CD4-positive, alpha-beta T cell (primary cell): ENCODE results near the gene SACM1L. TPM values are rescaled to one million over a fixed set of nuclear protein-coding genes. Genes with fewer than 3 reads are reported as not detected.

Experiments used
- ATAC-seq: fragments of 200-7000 bp; cut with Tn5 transposase; one replicate; pipeline ENCODE4 v1.10.0; 2022; ENCODE audit warnings: mild to moderate bottlenecking; ENCODE audit not compliant: poor library complexity
- CTCF ChIA-PET: fragments of 350-600 bp; sonication (Branson Sonifier 250); formaldehyde crosslinking; loops from one replicate; lab custom pipeline; 2021; ENCODE audit warnings: antibody characterized with exemption, inconsistent platforms; lab: Charles Lee
- POLR2A ChIA-PET: fragments of 350-600 bp; sonication (Branson Sonifier 250); formaldehyde crosslinking; loops from one replicate; lab custom pipeline; 2021; ENCODE audit warnings: antibody characterized with exemption, inconsistent platforms; lab: Charles Lee
- DNase-seq, 14 experiments: peaks; one replicate each; pipeline ENCODE4 v3.0.0-alpha.2; 2013 to 2020; ENCODE audit warnings: mixed read lengths in 2 of 14
- H3K27ac ChIP-seq, 2 donors: one replicate each; pipeline versions ENCODE4 v1.5.1 to v1.7.0; 2013; ENCODE audit warnings: low read length in 2 of 2, low read depth in 1 of 2, mild to moderate bottlenecking in 1 of 2
- H3K27me3 ChIP-seq, 2 experiments: 1 replicate in 1 of 2; 2 replicates in 1 of 2; pipeline versions ENCODE4 v1.6.1 to v1.7.0; 2013; ENCODE audit warnings: low read length in 2 of 2, control low read depth in 1 of 2, mild to moderate bottlenecking in 1 of 2, moderate library complexity in 1 of 2; ENCODE audit not compliant: insufficient read depth in 2 of 2, control insufficient read depth in 1 of 2
- H3K36me3 ChIP-seq: one replicate; pipeline ENCODE4 v1.6.1; 2013; ENCODE audit warnings: low read length, control low read depth; ENCODE audit not compliant: insufficient read depth
- H3K4me1 ChIP-seq: one replicate; pipeline ENCODE4 v1.6.1; 2013; ENCODE audit warnings: low read length, control low read depth; ENCODE audit not compliant: insufficient read depth
- H3K4me3 ChIP-seq: one replicate; pipeline ENCODE4 v1.5.1; 2013; ENCODE audit warnings: mild to moderate bottlenecking, low read length, moderate library complexity
- H3K9me3 ChIP-seq, 2 experiments: 1 replicate in 1 of 2; 2 replicates in 1 of 2; pipeline versions ENCODE4 v1.6.1 to v1.7.0; 2013; ENCODE audit warnings: low read length in 2 of 2, mild to moderate bottlenecking in 2 of 2, control low read depth in 1 of 2, moderate library complexity in 1 of 2; ENCODE audit not compliant: control insufficient read depth in 1 of 2, insufficient read depth in 1 of 2
- H3K27ac Mint-ChIP-seq: one replicate; pipeline ENCODE4 v1.8.0; 2020; ENCODE audit warnings: mixed read lengths
- H3K27me3 Mint-ChIP-seq: one replicate; pipeline ENCODE4 v1.8.0; 2021; ENCODE audit warnings: mixed read lengths
- H3K36me3 Mint-ChIP-seq: one replicate; pipeline ENCODE4 v1.8.0; 2021; ENCODE audit warnings: low read depth, mixed read lengths
- H3K4me1 Mint-ChIP-seq: one replicate; pipeline ENCODE4 v1.8.0; 2021; ENCODE audit warnings: low read depth, mixed read lengths
- H3K4me3 Mint-ChIP-seq: one replicate; pipeline ENCODE4 v1.8.0; 2020; ENCODE audit warnings: mild to moderate bottlenecking, mixed read lengths
- H3K9me3 Mint-ChIP-seq: one replicate; pipeline ENCODE4 v1.8.0; 2020; ENCODE audit warnings: mixed read lengths
- intact Hi-C, 2 experiments: fragments of 100-400 bp; cut with DNase I in 1 of 2; cut with micrococcal nuclease in 1 of 2; formaldehyde crosslinking; loops; one replicate each; pipeline versions ENCODE4 v1.15.1 to v1.9.0; 2023 to 2025; cut with DNase I, micrococcal nuclease
- total RNA-seq, 174 experiments: library from RNA in 2 of 174; stranded (reverse) in 2 of 174; gene quantifications; one replicate each; pipeline ENCODE4 v1.2.3 and lab custom pipeline; 2021 to 2026
- TF ChIP-seq, protein P1 (sequence below): fragments of 200-600 bp; IDR thresholded peaks from one replicate; pipeline ENCODE4 v1.8.0; 2022; ENCODE audit warnings: antibody characterized with exemption, mild to moderate bottlenecking

The SACM1L gene
- total RNA-seq, 2 experiments from 2014 or later = 41.9 to 44.3 TPM

DNA sequence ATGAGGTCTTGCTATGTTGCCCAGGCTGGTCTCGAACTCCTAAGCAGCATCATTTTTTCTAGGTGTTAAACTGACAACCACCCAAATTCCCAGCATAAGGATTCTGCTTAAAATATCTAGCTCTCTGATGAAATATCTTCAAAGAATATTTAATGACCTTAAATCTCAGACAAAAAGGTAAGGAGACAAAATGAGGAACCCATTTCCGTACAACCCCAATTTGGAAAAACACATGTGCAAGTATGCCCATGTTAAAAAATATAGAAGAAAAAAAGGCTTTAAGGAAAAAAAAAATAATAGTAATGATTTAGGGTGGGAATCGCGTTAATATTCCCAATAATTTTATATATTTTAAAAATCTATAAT is 1.4 kb upstream of the SACM1L start:
- peak overlapping the region; percentile 99 for H3K27ac Mint-ChIP-seq
- H3K27me3 ChIP-seq = no peaks in the 10 kb centered on the region
- H3K4me3 Mint-ChIP-seq = peak overlapping the region; percentile 65
- DNase-seq (no peak), ATAC-seq (no peak)
- H3K4me3 ChIP-seq = peak overlapping the region; percentile 81
- no peaks in the 10 kb centered on the region for H3K9me3 ChIP-seq
- intact Hi-C loops = loop anchor here in 1 of 2 experiments (1.0 kb wide), 1 partner anchor 23 kb away; no protein-coding TSS in a partner anchor
- peaks cover 58% of the 10 kb centered on the region for H3K4me1 Mint-ChIP-seq
- peaks cover 31% of the 10 kb centered on the region for H3K4me1 ChIP-seq
- TF ChIP-seq, protein P1, sequence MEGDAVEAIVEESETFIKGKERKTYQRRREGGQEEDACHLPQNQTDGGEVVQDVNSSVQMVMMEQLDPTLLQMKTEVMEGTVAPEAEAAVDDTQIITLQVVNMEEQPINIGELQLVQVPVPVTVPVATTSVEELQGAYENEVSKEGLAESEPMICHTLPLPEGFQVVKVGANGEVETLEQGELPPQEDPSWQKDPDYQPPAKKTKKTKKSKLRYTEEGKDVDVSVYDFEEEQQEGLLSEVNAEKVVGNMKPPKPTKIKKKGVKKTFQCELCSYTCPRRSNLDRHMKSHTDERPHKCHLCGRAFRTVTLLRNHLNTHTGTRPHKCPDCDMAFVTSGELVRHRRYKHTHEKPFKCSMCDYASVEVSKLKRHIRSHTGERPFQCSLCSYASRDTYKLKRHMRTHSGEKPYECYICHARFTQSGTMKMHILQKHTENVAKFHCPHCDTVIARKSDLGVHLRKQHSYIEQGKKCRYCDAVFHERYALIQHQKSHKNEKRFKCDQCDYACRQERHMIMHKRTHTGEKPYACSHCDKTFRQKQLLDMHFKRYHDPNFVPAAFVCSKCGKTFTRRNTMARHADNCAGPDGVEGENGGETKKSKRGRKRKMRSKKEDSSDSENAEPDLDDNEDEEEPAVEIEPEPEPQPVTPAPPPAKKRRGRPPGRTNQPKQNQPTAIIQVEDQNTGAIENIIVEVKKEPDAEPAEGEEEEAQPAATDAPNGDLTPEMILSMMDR = no peak
- CTCF ChIA-PET = interaction anchor here (3.6 kb wide), 1 partner anchor 28 kb away, joined by 27 read pairs; no protein-coding TSS in a partner anchor
- peaks cover 2% of the 10 kb centered on the region for H3K9me3 Mint-ChIP-seq
- peaks cover 46% of the 10 kb centered on the region for H3K36me3 Mint-ChIP-seq
- POLR2A ChIA-PET = interaction anchor here (4.2 kb wide), 1 partner anchor 11 kb away, joined by 26 read pairs; no protein-coding TSS in a partner anchor
- peak overlapping the region in 1 of 2 donors; percentile 73 for H3K27ac ChIP-seq
- H3K27me3 Mint-ChIP-seq = peaks cover 7% of the 10 kb centered on the region
- H3K36me3 ChIP-seq = peaks cover 13% of the 10 kb centered on the region

DNA sequence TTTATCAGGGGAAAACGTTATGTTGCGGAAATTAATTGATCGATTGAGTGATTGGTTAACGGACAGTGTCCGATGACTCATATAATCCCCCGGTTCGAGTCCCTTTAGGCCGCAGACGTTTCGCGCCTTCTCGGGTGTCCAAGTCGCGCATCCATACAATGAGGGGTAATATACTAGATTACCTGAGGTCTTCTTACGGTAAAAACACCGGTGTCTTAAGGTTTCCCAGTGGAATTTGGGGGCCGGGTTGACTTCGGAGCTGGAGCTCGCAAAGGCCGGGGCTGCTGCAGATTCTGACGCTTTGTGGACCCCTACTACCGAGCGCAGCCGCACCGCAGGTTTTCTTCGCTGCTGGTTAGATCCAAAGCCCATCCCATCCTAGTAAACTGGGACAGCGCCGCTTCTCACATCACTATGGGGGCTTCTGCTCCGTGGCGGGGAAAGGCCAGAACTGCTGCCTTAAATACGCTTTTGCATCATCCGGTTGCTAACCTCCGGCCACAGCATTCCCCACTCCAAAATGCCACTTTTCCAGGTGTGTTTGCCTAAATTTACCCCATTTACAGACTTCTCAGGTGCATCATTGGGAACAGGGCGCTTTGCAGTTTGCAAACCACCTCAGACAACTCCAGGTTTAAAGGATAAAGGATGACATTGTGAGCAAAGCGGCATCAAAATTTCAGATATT is 858 bp upstream of the SACM1L start:
- Histone ChIP-seq H3K4me1 (peaks cover 35% of the 10 kb centered on the region), H3K9me3 (no peaks in the 10 kb centered on the region), H3K4me3 (peak overlapping the region; percentile 81), H3K36me3 (peaks cover 18% of the 10 kb centered on the region), H3K27ac (peak overlapping the region; percentile 73 to 91), H3K27me3 (no peaks in the 10 kb centered on the region)
- DNase-seq (peak in 6 of 14 experiments; percentile 12 to 57 (median 34)), ATAC-seq (peak; percentile 0)
- Mint-ChIP-seq H3K27ac (peak overlapping the region; percentile 99), H3K4me1 (peaks cover 63% of the 10 kb centered on the region), H3K36me3 (peaks cover 48% of the 10 kb centered on the region), H3K4me3 (peak overlapping the region; percentile 94), H3K27me3 (peaks cover 7% of the 10 kb centered on the region), H3K9me3 (peaks cover 2% of the 10 kb centered on the region)
- TF ChIP-seq, protein P1 = no peak
- ChIA-PET CTCF (interaction anchor here (3.6 kb wide), 1 partner anchor 28 kb away, joined by 27 read pairs; no protein-coding TSS in a partner anchor), POLR2A (interaction anchor here (0.6 to 4.2 kb wide), 9 partner anchors 12 to 1350 kb away, joined by 3 to 26 read pairs (median 4); partner anchors contain the start of gene TCAIM)
- intact Hi-C loops = loop anchor here in 1 of 2 experiments (1.0 kb wide), 1 partner anchor 23 kb away; no protein-coding TSS in a partner anchor

DNA sequence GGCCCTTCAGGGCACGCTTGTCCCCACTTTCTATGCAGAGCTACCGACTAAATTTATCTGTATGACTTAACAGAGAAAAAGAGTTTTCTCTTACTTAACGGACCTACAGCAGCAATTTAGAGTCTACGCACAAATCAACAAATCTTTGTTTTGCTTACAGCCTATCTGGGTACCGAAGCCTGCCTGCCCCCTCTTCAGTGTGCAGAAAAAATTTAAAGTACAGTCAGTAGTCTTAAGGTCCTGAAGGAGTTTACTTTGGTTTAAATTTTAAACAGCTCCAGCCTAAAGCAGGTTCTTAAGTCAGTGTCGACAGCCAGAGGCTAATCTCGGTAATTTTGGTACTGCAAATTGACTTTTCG is 570 bp downstream of the SACM1L start:
- peaks cover 62% of the 10 kb centered on the region for H3K36me3 Mint-ChIP-seq
- H3K36me3 ChIP-seq = peaks cover 22% of the 10 kb centered on the region
- ChIA-PET POLR2A (interaction anchor here (0.6 to 4.2 kb wide), 18 partner anchors 10 to 1823 kb away, joined by 3 to 26 read pairs (median 4); partner anchors contain the start of genes LIMD1 and TCAIM), CTCF (interaction anchor here (1.4 to 3.6 kb wide), 4 partner anchors 15 to 92 kb away, joined by 3 to 27 read pairs (median 8); no protein-coding TSS in a partner anchor)
- H3K27ac Mint-ChIP-seq = peak overlapping the region; percentile 99
- intact Hi-C loops = loop anchor here in 1 of 2 experiments (5.0 kb wide), 1 partner anchor 153 kb away; the partner anchor contains the start of gene LZTFL1
- ATAC-seq (no peak), DNase-seq (no peak)
- peaks cover 45% of the 10 kb centered on the region for H3K4me1 ChIP-seq
- H3K27ac ChIP-seq = peak overlapping the region; percentile 90 to 91
- no peaks in the 10 kb centered on the region for H3K27me3 ChIP-seq
- peaks cover 2% of the 10 kb centered on the region for H3K9me3 Mint-ChIP-seq
- H3K27me3 Mint-ChIP-seq = peaks cover 7% of the 10 kb centered on the region
- TF ChIP-seq, protein P1 = no peak
- no peaks in the 10 kb centered on the region for H3K9me3 ChIP-seq
- H3K4me3 ChIP-seq = peak overlapping the region; percentile 81
- peaks cover 71% of the 10 kb centered on the region for H3K4me1 Mint-ChIP-seq
- H3K4me3 Mint-ChIP-seq = peak overlapping the region; percentile 94
